ENCODE measurements around the gene TMEM87A. TPM values are rescaled to one million over a fixed set of nuclear protein-coding genes. Genes with fewer than 3 reads are reported as not detected.

Gene TMEM87A
- total and polyA plus RNA-seq, 9 donors, result 31.4 to 74.3 (median 43.0) TPM

- 88 to 92% (median 88%) methylated on average over 2 of the region's 2 CpGs for WGBS, 3 donors
- no peaks in the 10 kb centered on the region for H3K27me3 ChIP-seq
- no peak for TF ChIP-seq CTCF (IDR thresholded peaks at IDR 0.05)
- TF ChIP-seq EP300 (IDR thresholded peaks at IDR 0.05), result no peak
- no peak for TF ChIP-seq POLR2A (IDR thresholded peaks at IDR 0.05)
- H3K27ac ChIP-seq, result no peak overlapping the region
- H3K9me3 ChIP-seq, result no peaks in the 10 kb centered on the region
- no peak overlapping the region for H3K4me3 ChIP-seq
- no peaks in the 10 kb centered on the region for H3K36me3 ChIP-seq
- H3K4me1 ChIP-seq (ENCODE audit: insufficient read depth), result no peaks in the 10 kb centered on the region
- intact Hi-C loops (cut with DNase I), result no loop called here
- no peak for DNase-seq
Measured at GRCh38 chr15:42217568-42217967, 55.7 kb downstream of the TMEM87A start.

GRCh38 chr15:42215913-42216829 is 57.1 kb downstream of the TMEM87A start:
- H3K4me3 ChIP-seq, result no peak overlapping the region
- DNase-seq, result no peak
- no peaks in the 10 kb centered on the region for H3K36me3 ChIP-seq
- 90 to 95% (median 91%) methylated on average over 4 of the region's 4 CpGs for WGBS, 3 donors
- H3K4me1 ChIP-seq (ENCODE audit: insufficient read depth), result no peaks in the 10 kb centered on the region
- no peaks in the 10 kb centered on the region for H3K27me3 ChIP-seq
- TF ChIP-seq CTCF (IDR thresholded peaks at IDR 0.05) (no peak), POLR2A (IDR thresholded peaks at IDR 0.05) (no peak), EP300 (IDR thresholded peaks at IDR 0.05) (no peak)
- H3K27ac ChIP-seq, result no peak overlapping the region
- intact Hi-C loops (cut with DNase I), result no loop called here
- no peaks in the 10 kb centered on the region for H3K9me3 ChIP-seq

- intact Hi-C loops (cut with DNase I), result no loop called here
- Histone ChIP-seq H3K36me3 (no peaks in the 10 kb centered on the region), H3K4me3 (no peak overlapping the region), H3K27ac (no peak overlapping the region), H3K9me3 (no peaks in the 10 kb centered on the region), H3K4me1 (ENCODE audit: insufficient read depth) (no peaks in the 10 kb centered on the region), H3K27me3 (no peaks in the 10 kb centered on the region)
- WGBS, 3 donors, result 95 to 100% (median 97%) methylated on average over 1 of the region's 1 CpG
- no peak for DNase-seq
- no peak for TF ChIP-seq CTCF (IDR thresholded peaks at IDR 0.05)
- TF ChIP-seq EP300 (IDR thresholded peaks at IDR 0.05), result no peak
- no peak for TF ChIP-seq POLR2A (IDR thresholded peaks at IDR 0.05)
Measured at GRCh38 chr15:42214600-42214999, 58.6 kb downstream of the TMEM87A start.

- H3K4me1 ChIP-seq (ENCODE audit: insufficient read depth), result no peaks in the 10 kb centered on the region
- no peak for TF ChIP-seq CTCF (IDR thresholded peaks at IDR 0.05)
- no peak for DNase-seq
- intact Hi-C loops (cut with DNase I), result no loop called here
- H3K27me3 ChIP-seq, result no peaks in the 10 kb centered on the region
- H3K36me3 ChIP-seq, result no peaks in the 10 kb centered on the region
- H3K4me3 ChIP-seq, result no peak overlapping the region
- H3K9me3 ChIP-seq, result no peaks in the 10 kb centered on the region
- H3K27ac ChIP-seq, result no peak overlapping the region
Measured at GRCh38 chr15:42213511-42213910, 59.7 kb downstream of the TMEM87A start.

Measured in ovary (tissue), 9 donors.